ENCODE measurements around the gene OAS2.

The OAS2 gene

GRCh38 chr12:112939761-112940381 is 38.4 kb upstream of the OAS2 start:
- Histone ChIP-seq H3K4me3 (ENCODE audit: low read depth, low read length) (no peak overlapping the region), H3K36me3 (replicated peaks) (no peaks in the 10 kb centered on the region), H3K27me3 (replicated peaks) (no peaks in the 10 kb centered on the region), H3K27ac (no peak overlapping the region)
- in situ Hi-C loops (cut with HindIII; ENCODE audit: low pct_ligation_motif_present, low sequenced_read_pairs): no loop called here
- no peak for DNase-seq
- no peak for TF ChIP-seq CTCF (IDR thresholded peaks at IDR 0.05; ENCODE audit: low read depth, low read length, missing control alignments)

GRCh38 chr12:112941528-112942335 is 36.6 kb upstream of the OAS2 start:
- Histone ChIP-seq H3K4me3 (ENCODE audit: low read depth, low read length) (no peak overlapping the region), H3K27me3 (replicated peaks) (no peaks in the 10 kb centered on the region), H3K36me3 (replicated peaks) (no peaks in the 10 kb centered on the region), H3K27ac (no peak overlapping the region)
- TF ChIP-seq CTCF (IDR thresholded peaks at IDR 0.05; ENCODE audit: low read depth, low read length, missing control alignments): no peak
- in situ Hi-C loops (cut with HindIII; ENCODE audit: low pct_ligation_motif_present, low sequenced_read_pairs): no loop called here
- no peak for DNase-seq

- DNase-seq: no peak
- in situ Hi-C loops (cut with HindIII; ENCODE audit: low pct_ligation_motif_present, low sequenced_read_pairs): no loop called here
- TF ChIP-seq CTCF (IDR thresholded peaks at IDR 0.05; ENCODE audit: low read depth, low read length, missing control alignments): no peak
- H3K27ac ChIP-seq: no peak overlapping the region
- no peaks in the 10 kb centered on the region for H3K27me3 ChIP-seq (replicated peaks)
- no peak overlapping the region for H3K4me3 ChIP-seq (ENCODE audit: low read depth, low read length)
- no peaks in the 10 kb centered on the region for H3K36me3 ChIP-seq (replicated peaks)
Observed at GRCh38 chr12:112942572-112942971, 35.7 kb upstream of the OAS2 start.

- Histone ChIP-seq H3K36me3 (replicated peaks) (no peaks in the 10 kb centered on the region), H3K4me3 (ENCODE audit: low read depth, low read length) (no peak overlapping the region), H3K27me3 (replicated peaks) (no peaks in the 10 kb centered on the region), H3K27ac (no peak overlapping the region)
- in situ Hi-C loops (cut with HindIII; ENCODE audit: low pct_ligation_motif_present, low sequenced_read_pairs): no loop called here
- TF ChIP-seq CTCF (IDR thresholded peaks at IDR 0.05; ENCODE audit: low read depth, low read length, missing control alignments): no peak
- DNase-seq: no peak
Observed at GRCh38 chr12:112944024-112944690, 34.2 kb upstream of the OAS2 start.

GRCh38 chr12:112945515-112945914 is 32.8 kb upstream of the OAS2 start:
- TF ChIP-seq CTCF (IDR thresholded peaks at IDR 0.05; ENCODE audit: low read depth, low read length, missing control alignments): no peak
- H3K27ac ChIP-seq: no peak overlapping the region
- DNase-seq: no peak
- in situ Hi-C loops (cut with HindIII; ENCODE audit: low pct_ligation_motif_present, low sequenced_read_pairs): no loop called here
- H3K4me3 ChIP-seq (ENCODE audit: low read depth, low read length): no peak overlapping the region
- no peaks in the 10 kb centered on the region for H3K27me3 ChIP-seq (replicated peaks)
- no peaks in the 10 kb centered on the region for H3K36me3 ChIP-seq (replicated peaks)
